CD14-positive monocyte (primary cell): ENCODE measurements around the gene CEP68. TPM values are rescaled to one million over a fixed set of nuclear protein-coding genes. Genes with fewer than 3 reads are reported as not detected.
A peak's percentile ranks its signal among the peaks of the same experiment; 100 is the strongest.

Source experiments
- DNase-seq, 3 donors: peaks; one replicate each; pipeline ENCODE4 v3.0.0-alpha.2; 2011 to 2022
- H2AFZ ChIP-seq: 2 replicates; pipeline ENCODE4 v1.6.0; 2012; ENCODE audit warnings: mild to moderate bottlenecking, low read depth, low read length, inconsistent platforms; ENCODE audit not compliant: insufficient read depth, poor library complexity, severe bottlenecking
- H3K27ac ChIP-seq, 2 donors: 1 replicate in 1 of 2; 2 replicates in 1 of 2; pipeline ENCODE4 v1.5.1; 2012 to 2013; ENCODE audit warnings: low read length in 2 of 2, control low read depth in 1 of 2, inconsistent platforms in 1 of 2, low read depth in 1 of 2, mild to moderate bottlenecking in 1 of 2
- H3K27me3 ChIP-seq, 2 donors: one replicate each; pipeline versions ENCODE4 v1.6.0 to v1.6.1; 2011 to 2013; ENCODE audit warnings: low read length in 2 of 2; ENCODE audit not compliant: control insufficient read depth in 2 of 2, insufficient read depth in 2 of 2
- H3K36me3 ChIP-seq, 2 donors: replicated peaks in 1 of 2; 1 replicate in 1 of 2; 2 replicates in 1 of 2; pipeline versions ENCODE4 v1.5.1 to v1.6.1; 2012 to 2013; ENCODE audit warnings: low read length in 2 of 2, control low read depth in 1 of 2, inconsistent platforms in 1 of 2, mild to moderate bottlenecking in 1 of 2; ENCODE audit not compliant: insufficient read depth in 2 of 2, control insufficient read depth in 1 of 2
- H3K4me1 ChIP-seq, 2 donors: 1 replicate in 1 of 2; 2 replicates in 1 of 2; pipeline versions ENCODE4 v1.5.1 to v1.6.1; 2012 to 2013; ENCODE audit warnings: low read length in 2 of 2, control low read depth in 1 of 2, inconsistent platforms in 1 of 2, mild to moderate bottlenecking in 1 of 2, moderate library complexity in 1 of 2; ENCODE audit not compliant: insufficient read depth in 2 of 2, control insufficient read depth in 1 of 2
- H3K4me2 ChIP-seq: replicated peaks from 2 replicates; pipeline ENCODE3; 2012; ENCODE audit warnings: low read length, moderate library complexity, mild to moderate bottlenecking; ENCODE audit not compliant: poor library complexity, severe bottlenecking; ENCODE audit errors: extremely low read depth
- H3K4me3 ChIP-seq, 3 experiments: fragments of 200-600 bp in 1 of 3; sonication (generic) in 1 of 3; replicated peaks in 1 of 3; 1 replicate in 2 of 3; 2 replicates in 1 of 3; pipeline ENCODE4 v1.5.1; 2011 to 2013; ENCODE audit warnings: low read length in 3 of 3, mild to moderate bottlenecking in 3 of 3, control low read depth in 2 of 3, low read depth in 2 of 3, inconsistent platforms in 1 of 3, moderate library complexity in 1 of 3
- H3K79me2 ChIP-seq: 2 replicates; pipeline ENCODE4 v1.6.0; 2012; ENCODE audit warnings: mild to moderate bottlenecking, control low read depth, inconsistent platforms, low read length, moderate library complexity; ENCODE audit not compliant: insufficient read depth
- H3K9ac ChIP-seq: 2 replicates; pipeline ENCODE4 v1.6.0; 2017; ENCODE audit warnings: low read length, mild to moderate bottlenecking; ENCODE audit not compliant: insufficient read depth, poor library complexity, severe bottlenecking
- H3K9me3 ChIP-seq, 2 donors: replicated peaks in 1 of 2; 1 replicate in 1 of 2; 2 replicates in 1 of 2; pipeline versions ENCODE4 v1.5.1 to v1.6.1; 2012 to 2013; ENCODE audit warnings: low read length in 2 of 2, control low read depth in 1 of 2; ENCODE audit not compliant: control insufficient read depth in 1 of 2, insufficient read depth in 1 of 2
- H4K20me1 ChIP-seq: 2 replicates; pipeline ENCODE4 v1.6.0; 2012; ENCODE audit warnings: mild to moderate bottlenecking, low read length, control low read depth, moderate library complexity; ENCODE audit not compliant: insufficient read depth
- H3K27ac Mint-ChIP-seq, 7 donors: one replicate each; pipeline ENCODE4 v1.8.0; 2020; ENCODE audit warnings: mild to moderate bottlenecking in 7 of 7, mixed read lengths in 7 of 7, moderate library complexity in 6 of 7, inconsistent platforms in 2 of 7
- H3K27me3 Mint-ChIP-seq, 3 donors: one replicate each; pipeline ENCODE4 v1.8.0; 2021 to 2022; ENCODE audit warnings: low read depth in 3 of 3, mild to moderate bottlenecking in 3 of 3, mixed read lengths in 3 of 3, moderate library complexity in 3 of 3, inconsistent platforms in 1 of 3
- H3K36me3 Mint-ChIP-seq, 2 donors: one replicate each; pipeline ENCODE4 v1.8.0; 2020; ENCODE audit warnings: mixed read lengths in 2 of 2, inconsistent platforms in 1 of 2, mild to moderate bottlenecking in 1 of 2
- H3K4me1 Mint-ChIP-seq: one replicate; pipeline ENCODE4 v1.8.0; 2020; ENCODE audit warnings: mild to moderate bottlenecking, mixed read lengths
- H3K4me3 Mint-ChIP-seq, 2 donors: one replicate each; pipeline ENCODE4 v1.8.0; 2020; ENCODE audit warnings: mild to moderate bottlenecking in 2 of 2, mixed read lengths in 2 of 2, moderate library complexity in 1 of 2
- H3K9me3 Mint-ChIP-seq, 7 donors: one replicate each; pipeline ENCODE4 v1.8.0; 2020 to 2022; ENCODE audit warnings: mixed read lengths in 7 of 7, mild to moderate bottlenecking in 6 of 7, moderate library complexity in 6 of 7, inconsistent platforms in 2 of 7
- WGBS: methylation state at CpG from one replicate; pipeline ENCODE4 v1.1.5; 2013; ENCODE audit warnings: missing lambda C conversion rate; ENCODE audit not compliant: insufficient coverage; 5-methylcytosine and 5-hydroxymethylcytosine counted together
- intact Hi-C, 2 donors: fragments of 100-400 bp; cut with micrococcal nuclease; formaldehyde crosslinking; loops; one replicate each; pipeline versions ENCODE4 v1.15.0 to v1.15.1; 2023
- polyA plus RNA-seq, 3 donors: library from polyadenylated mRNA; depleted of rRNA in 1 of 3; unstranded in 2 of 3; stranded (reverse) in 1 of 3; fragments of 300-500 nt in 2 of 3; fragments of >200 nt in 1 of 3; fragmentation: Illumina TruSeq in 2 of 3; gene quantifications; 1 replicate in 2 of 3; 2 replicates in 1 of 3; pipeline ENCODE4 v1.2.3, GENCODE V29; 2012 to 2021
- TF ChIP-seq, protein P1 (sequence below): fragments of 200-600 bp; IDR thresholded peaks from one replicate; pipeline ENCODE4 v1.8.0; 2022; ENCODE audit warnings: antibody characterized with exemption, mild to moderate bottlenecking

The CEP68 gene
- polyA plus RNA-seq, 3 donors = 2.5 to 6.5 (median 2.8) TPM

DNA sequence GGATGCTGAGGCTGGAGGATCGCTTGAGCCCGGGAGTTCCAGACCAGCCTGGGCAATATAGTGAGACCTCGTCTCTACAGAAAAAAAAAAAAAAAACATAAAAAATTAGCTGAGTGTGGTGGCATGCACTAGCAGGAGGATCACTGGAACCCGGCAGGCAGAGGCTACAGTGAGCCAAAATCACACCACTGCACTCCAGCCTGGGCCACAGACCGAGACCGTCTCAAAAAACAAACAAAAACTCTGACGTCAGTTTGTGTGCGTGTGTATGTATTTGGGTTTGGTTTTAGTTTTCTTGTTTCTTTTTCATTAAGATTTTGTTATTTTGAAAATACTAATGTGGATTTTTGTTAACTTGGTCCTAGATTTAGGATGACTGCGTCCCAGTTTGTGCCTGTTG, 19.0 kb downstream of the CEP68 start:
- Histone ChIP-seq H3K36me3 (peaks cover 34 to 95% of the 10 kb centered on the region in 2 donors), H3K9ac (no peak overlapping the region), H3K9me3 (no peaks in the 10 kb centered on the region), H3K79me2 (peaks cover 3% of the 10 kb centered on the region), H2AFZ (no peak overlapping the region), H4K20me1 (peaks cover 76% of the 10 kb centered on the region), H3K4me1 (peaks cover 0 to under 1% of the 10 kb centered on the region in 2 donors), H3K4me2 (no peak overlapping the region), H3K4me3 (no peak overlapping the region), H3K27ac (no peak overlapping the region), H3K27me3 (no peaks in the 10 kb centered on the region)
- Mint-ChIP-seq H3K9me3 (no peaks in the 10 kb centered on the region), H3K4me3 (no peak overlapping the region), H3K27me3 (peaks cover 0 to 2% (median 0%) of the 10 kb centered on the region in 3 donors), H3K27ac (no peak overlapping the region), H3K36me3 (peaks cover 43 to 67% of the 10 kb centered on the region in 2 donors), H3K4me1 (peaks cover 10% of the 10 kb centered on the region)
- DNase-seq = no peak
- TF ChIP-seq, protein P1, sequence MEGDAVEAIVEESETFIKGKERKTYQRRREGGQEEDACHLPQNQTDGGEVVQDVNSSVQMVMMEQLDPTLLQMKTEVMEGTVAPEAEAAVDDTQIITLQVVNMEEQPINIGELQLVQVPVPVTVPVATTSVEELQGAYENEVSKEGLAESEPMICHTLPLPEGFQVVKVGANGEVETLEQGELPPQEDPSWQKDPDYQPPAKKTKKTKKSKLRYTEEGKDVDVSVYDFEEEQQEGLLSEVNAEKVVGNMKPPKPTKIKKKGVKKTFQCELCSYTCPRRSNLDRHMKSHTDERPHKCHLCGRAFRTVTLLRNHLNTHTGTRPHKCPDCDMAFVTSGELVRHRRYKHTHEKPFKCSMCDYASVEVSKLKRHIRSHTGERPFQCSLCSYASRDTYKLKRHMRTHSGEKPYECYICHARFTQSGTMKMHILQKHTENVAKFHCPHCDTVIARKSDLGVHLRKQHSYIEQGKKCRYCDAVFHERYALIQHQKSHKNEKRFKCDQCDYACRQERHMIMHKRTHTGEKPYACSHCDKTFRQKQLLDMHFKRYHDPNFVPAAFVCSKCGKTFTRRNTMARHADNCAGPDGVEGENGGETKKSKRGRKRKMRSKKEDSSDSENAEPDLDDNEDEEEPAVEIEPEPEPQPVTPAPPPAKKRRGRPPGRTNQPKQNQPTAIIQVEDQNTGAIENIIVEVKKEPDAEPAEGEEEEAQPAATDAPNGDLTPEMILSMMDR = no peak
- intact Hi-C loops = no loop called here
- whole genome bisulfite sequencing = no CpG with 5 or more reads among the region's 9 CpGs

DNA sequence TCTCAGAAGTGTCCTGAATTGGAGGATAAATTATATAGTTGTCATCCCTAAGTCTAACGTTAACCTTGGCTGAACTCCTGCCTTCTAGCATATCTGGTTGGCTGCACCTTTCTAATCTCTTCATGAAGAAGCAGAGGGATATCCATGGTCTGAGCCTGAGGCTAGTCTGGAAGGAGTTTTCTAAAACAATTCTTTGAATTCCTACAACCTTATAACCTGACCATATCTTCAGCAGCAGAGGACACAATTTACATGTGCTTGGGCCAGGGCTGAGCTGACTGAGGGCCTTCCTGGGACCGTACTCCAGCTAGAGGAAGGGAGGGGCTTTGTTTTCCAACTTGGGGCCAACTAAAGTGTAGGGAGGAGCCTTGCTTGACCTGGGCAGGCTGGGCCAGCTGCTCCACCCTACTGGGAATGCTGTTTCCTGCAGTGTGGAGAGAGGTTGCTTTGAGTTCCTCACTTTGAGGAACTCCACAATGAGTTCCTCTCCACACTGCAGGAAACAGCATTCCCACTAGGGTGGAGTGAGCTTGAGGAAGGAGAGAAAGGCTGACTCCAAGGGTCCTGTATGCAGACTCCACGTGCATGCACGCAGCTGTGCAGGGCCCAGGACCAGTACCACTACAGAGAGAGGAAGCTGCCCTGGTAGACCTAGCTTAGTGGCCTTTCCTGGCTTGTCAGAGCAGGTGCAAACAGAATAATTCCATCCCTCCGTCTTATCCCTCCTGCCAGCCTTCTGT, 19.6 kb downstream of the CEP68 start:
- Histone ChIP-seq H2AFZ (no peak overlapping the region), H3K27me3 (no peaks in the 10 kb centered on the region), H3K36me3 (peaks cover 31 to 93% of the 10 kb centered on the region in 2 donors), H3K4me3 (no peak overlapping the region), H3K79me2 (peaks cover 4% of the 10 kb centered on the region), H4K20me1 (peaks cover 82% of the 10 kb centered on the region), H3K4me2 (no peak overlapping the region), H3K9ac (no peak overlapping the region), H3K9me3 (no peaks in the 10 kb centered on the region), H3K4me1 (peaks cover under 1 to 1% of the 10 kb centered on the region in 2 donors), H3K27ac (peak overlapping the region in 1 of 2 donors; percentile 42)
- Mint-ChIP-seq H3K27me3 (peaks cover 0 to 2% (median 0%) of the 10 kb centered on the region in 3 donors), H3K27ac (peak overlapping the region in 5 of 7 donors; percentile 21 to 78 (median 42)), H3K9me3 (no peaks in the 10 kb centered on the region), H3K4me1 (peaks cover 6% of the 10 kb centered on the region), H3K4me3 (no peak overlapping the region), H3K36me3 (peaks cover 40 to 68% of the 10 kb centered on the region in 2 donors)
- 79% methylated on average over 2 of the region's 5 CpGs for WGBS
- DNase-seq = no peak
- TF ChIP-seq, protein P1 = no peak
- intact Hi-C loops = no loop called here
